B cell (primary cell): ENCODE data around the gene KLHL3.

Experiments
- EZH2 ChIP-seq: IDR thresholded peaks from 2 replicates; pipeline ENCODE4 v1.6.1; 2012; ENCODE audit warnings: borderline replicate concordance, low read depth, mild to moderate bottlenecking, moderate library complexity, low read length; ENCODE audit not compliant: insufficient read depth, poor library complexity, severe bottlenecking
- TF ChIP-seq, protein P1 (sequence below): fragments of 200-600 bp; IDR thresholded peaks from one replicate; pipeline ENCODE4 v1.8.0; 2022; ENCODE audit warnings: antibody characterized with exemption, mild to moderate bottlenecking

GRCh38 chr5:137730336-137730735 is 5.6 kb downstream of the KLHL3 start:
- TF ChIP-seq, protein P1, sequence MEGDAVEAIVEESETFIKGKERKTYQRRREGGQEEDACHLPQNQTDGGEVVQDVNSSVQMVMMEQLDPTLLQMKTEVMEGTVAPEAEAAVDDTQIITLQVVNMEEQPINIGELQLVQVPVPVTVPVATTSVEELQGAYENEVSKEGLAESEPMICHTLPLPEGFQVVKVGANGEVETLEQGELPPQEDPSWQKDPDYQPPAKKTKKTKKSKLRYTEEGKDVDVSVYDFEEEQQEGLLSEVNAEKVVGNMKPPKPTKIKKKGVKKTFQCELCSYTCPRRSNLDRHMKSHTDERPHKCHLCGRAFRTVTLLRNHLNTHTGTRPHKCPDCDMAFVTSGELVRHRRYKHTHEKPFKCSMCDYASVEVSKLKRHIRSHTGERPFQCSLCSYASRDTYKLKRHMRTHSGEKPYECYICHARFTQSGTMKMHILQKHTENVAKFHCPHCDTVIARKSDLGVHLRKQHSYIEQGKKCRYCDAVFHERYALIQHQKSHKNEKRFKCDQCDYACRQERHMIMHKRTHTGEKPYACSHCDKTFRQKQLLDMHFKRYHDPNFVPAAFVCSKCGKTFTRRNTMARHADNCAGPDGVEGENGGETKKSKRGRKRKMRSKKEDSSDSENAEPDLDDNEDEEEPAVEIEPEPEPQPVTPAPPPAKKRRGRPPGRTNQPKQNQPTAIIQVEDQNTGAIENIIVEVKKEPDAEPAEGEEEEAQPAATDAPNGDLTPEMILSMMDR = no peak
- no peak for TF ChIP-seq EZH2
